ENCODE measurements around the gene SUGT1. TPM values are rescaled to one million over a fixed set of nuclear protein-coding genes. Genes with fewer than 3 reads are reported as not detected.
"Not testable (repeated sequence)": the region's sequence is repeated elsewhere in the genome, so short reads cannot be mapped to it uniquely, and the experiment has no call there.

The SUGT1 gene
- total RNA-seq, 3 donors from 2014 or later (not counting 1 experiment from before 2014, with no cell fraction given), result 27.4 to 34.4 (median 29.7) TPM

DNA sequence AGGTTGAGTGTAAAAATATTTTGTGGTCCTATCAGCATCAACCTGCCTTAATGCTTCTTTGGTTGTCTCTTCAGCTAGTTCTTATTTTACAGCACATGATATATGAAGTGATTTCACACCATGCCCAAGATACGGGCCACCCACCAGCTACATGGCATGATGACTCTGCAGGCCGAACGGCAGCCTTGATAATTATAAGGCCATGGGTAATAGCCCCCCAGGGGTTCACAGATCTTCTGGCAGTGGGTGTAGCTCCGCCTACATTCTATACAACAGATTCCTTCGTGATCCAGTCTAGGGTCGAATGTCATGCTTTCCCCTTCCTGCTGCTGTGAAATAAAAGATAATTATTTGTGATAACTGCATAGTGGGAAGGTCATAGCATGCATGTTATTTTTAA, 50.8 kb downstream of the SUGT1 start:
- H3K36me3 ChIP-seq (ENCODE audit: control insufficient read depth, insufficient read depth, low read length), result no peaks in the 10 kb centered on the region
- 93% methylated on average over 6 of the region's 6 CpGs for WGBS (ENCODE audit: insufficient coverage)
- TF ChIP-seq, protein P1, sequence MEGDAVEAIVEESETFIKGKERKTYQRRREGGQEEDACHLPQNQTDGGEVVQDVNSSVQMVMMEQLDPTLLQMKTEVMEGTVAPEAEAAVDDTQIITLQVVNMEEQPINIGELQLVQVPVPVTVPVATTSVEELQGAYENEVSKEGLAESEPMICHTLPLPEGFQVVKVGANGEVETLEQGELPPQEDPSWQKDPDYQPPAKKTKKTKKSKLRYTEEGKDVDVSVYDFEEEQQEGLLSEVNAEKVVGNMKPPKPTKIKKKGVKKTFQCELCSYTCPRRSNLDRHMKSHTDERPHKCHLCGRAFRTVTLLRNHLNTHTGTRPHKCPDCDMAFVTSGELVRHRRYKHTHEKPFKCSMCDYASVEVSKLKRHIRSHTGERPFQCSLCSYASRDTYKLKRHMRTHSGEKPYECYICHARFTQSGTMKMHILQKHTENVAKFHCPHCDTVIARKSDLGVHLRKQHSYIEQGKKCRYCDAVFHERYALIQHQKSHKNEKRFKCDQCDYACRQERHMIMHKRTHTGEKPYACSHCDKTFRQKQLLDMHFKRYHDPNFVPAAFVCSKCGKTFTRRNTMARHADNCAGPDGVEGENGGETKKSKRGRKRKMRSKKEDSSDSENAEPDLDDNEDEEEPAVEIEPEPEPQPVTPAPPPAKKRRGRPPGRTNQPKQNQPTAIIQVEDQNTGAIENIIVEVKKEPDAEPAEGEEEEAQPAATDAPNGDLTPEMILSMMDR (IDR thresholded peaks at IDR 0.05), result no peak

DNA sequence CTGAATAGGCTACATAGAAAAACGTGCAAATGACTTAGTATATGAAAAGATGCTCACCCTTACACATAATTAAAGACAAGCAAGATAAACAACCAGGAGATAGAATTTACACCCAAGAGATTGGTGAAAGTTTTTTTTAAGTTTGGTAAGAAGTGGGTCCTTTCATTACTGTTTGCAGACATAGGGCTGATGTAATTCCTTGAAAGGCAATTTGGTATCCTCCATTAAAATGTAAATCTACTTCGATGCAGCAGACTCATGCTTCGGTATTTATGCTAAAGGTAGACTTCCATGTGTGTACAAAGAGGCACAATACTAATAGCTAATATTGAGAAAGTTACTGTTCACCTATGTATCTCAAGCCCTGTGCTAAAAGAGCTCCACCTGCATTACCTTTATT, 53.4 kb downstream of the SUGT1 start:
- TF ChIP-seq, protein P1 (IDR thresholded peaks at IDR 0.05), result no peak
- 94% methylated on average over 2 of the region's 3 CpGs for WGBS (ENCODE audit: insufficient coverage)
- no peaks in the 10 kb centered on the region for H3K36me3 Mint-ChIP-seq
- no peaks in the 10 kb centered on the region for H3K9me3 Mint-ChIP-seq
- no peak overlapping the region for H3K4me3 ChIP-seq (ENCODE audit: low read length)
- H3K4me3 Mint-ChIP-seq, result no peak overlapping the region
- intact Hi-C loops (cut with micrococcal nuclease), result no loop called here
- no peaks in the 10 kb centered on the region for H3K27me3 Mint-ChIP-seq (ENCODE audit: low read depth in 2 of 2)
- H3K27ac ChIP-seq (ENCODE audit: low read length), result no peak overlapping the region
- no peaks in the 10 kb centered on the region for H3K4me1 ChIP-seq (ENCODE audit: control insufficient read depth, insufficient read depth, low read length)
- no peaks in the 10 kb centered on the region for H3K27me3 ChIP-seq (ENCODE audit: control insufficient read depth, insufficient read depth, low read length)
- H3K27ac Mint-ChIP-seq, result no peak overlapping the region
- peaks cover 0 to 5% of the 10 kb centered on the region in 2 donors for H3K4me1 Mint-ChIP-seq
- no peaks in the 10 kb centered on the region for H3K9me3 ChIP-seq (ENCODE audit: control insufficient read depth, insufficient read depth, low read length)
- DNase-seq (no peak), ATAC-seq (no peak)
- no peaks in the 10 kb centered on the region for H3K36me3 ChIP-seq (ENCODE audit: control insufficient read depth, insufficient read depth, low read length)

More for the DNA sequence above, 50.8 kb downstream of the SUGT1 start:
- H3K27me3 Mint-ChIP-seq (ENCODE audit: low read depth in 2 of 2), result no peaks in the 10 kb centered on the region
- Histone ChIP-seq H3K9me3 (ENCODE audit: control insufficient read depth, insufficient read depth, low read length) (no peaks in the 10 kb centered on the region), H3K4me3 (ENCODE audit: low read length) (no peak overlapping the region), H3K27me3 (ENCODE audit: control insufficient read depth, insufficient read depth, low read length) (no peaks in the 10 kb centered on the region), H3K27ac (ENCODE audit: low read length) (no peak overlapping the region), H3K4me1 (ENCODE audit: control insufficient read depth, insufficient read depth, low read length) (no peaks in the 10 kb centered on the region)
- no peak for DNase-seq
- H3K4me1 Mint-ChIP-seq, result peaks cover 0 to 5% of the 10 kb centered on the region in 2 donors
- intact Hi-C loops (cut with micrococcal nuclease), result no loop called here
- no peak overlapping the region for H3K4me3 Mint-ChIP-seq
- no peak for ATAC-seq
- no peaks in the 10 kb centered on the region for H3K36me3 Mint-ChIP-seq
- H3K9me3 Mint-ChIP-seq, result no peaks in the 10 kb centered on the region
- no peak overlapping the region for H3K27ac Mint-ChIP-seq

DNA sequence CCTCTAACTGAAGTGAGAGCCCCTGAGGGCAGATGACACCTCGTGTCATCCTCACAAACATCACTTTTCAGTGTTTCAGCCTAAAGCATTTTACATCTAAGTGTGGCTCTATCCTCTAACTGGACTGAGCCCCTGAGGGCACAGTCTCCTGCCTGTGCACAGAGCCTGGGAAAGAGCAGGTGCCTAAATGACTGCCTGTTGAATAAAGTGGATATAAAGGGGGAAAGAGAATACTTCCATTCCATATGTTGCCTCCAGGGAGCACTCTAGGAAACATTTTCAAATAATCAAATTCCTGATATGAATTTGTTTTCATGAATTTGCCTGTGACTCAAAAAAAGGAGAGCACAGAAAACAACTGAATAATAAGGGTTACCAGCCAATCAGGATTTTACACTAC, 54.7 kb downstream of the SUGT1 start:
- Mint-ChIP-seq H3K27me3 (ENCODE audit: low read depth in 2 of 2) (no peaks in the 10 kb centered on the region), H3K4me1 (no peaks in the 10 kb centered on the region), H3K36me3 (no peaks in the 10 kb centered on the region), H3K9me3 (no peaks in the 10 kb centered on the region), H3K27ac (no peak overlapping the region), H3K4me3 (no peak overlapping the region)
- no peak for ATAC-seq
- no peaks in the 10 kb centered on the region for H3K9me3 ChIP-seq (ENCODE audit: control insufficient read depth, insufficient read depth, low read length)
- no peaks in the 10 kb centered on the region for H3K27me3 ChIP-seq (ENCODE audit: control insufficient read depth, insufficient read depth, low read length)
- no peak for DNase-seq
- no peak overlapping the region for H3K27ac ChIP-seq (ENCODE audit: low read length)
- TF ChIP-seq, protein P1 (IDR thresholded peaks at IDR 0.05), result no peak
- no peaks in the 10 kb centered on the region for H3K4me1 ChIP-seq (ENCODE audit: control insufficient read depth, insufficient read depth, low read length)
- no peak overlapping the region for H3K4me3 ChIP-seq (ENCODE audit: low read length)
- no peaks in the 10 kb centered on the region for H3K36me3 ChIP-seq (ENCODE audit: control insufficient read depth, insufficient read depth, low read length)
- 60% methylated on average over 1 of the region's 1 CpG for WGBS (ENCODE audit: insufficient coverage)
- intact Hi-C loops (cut with micrococcal nuclease), result no loop called here

DNA sequence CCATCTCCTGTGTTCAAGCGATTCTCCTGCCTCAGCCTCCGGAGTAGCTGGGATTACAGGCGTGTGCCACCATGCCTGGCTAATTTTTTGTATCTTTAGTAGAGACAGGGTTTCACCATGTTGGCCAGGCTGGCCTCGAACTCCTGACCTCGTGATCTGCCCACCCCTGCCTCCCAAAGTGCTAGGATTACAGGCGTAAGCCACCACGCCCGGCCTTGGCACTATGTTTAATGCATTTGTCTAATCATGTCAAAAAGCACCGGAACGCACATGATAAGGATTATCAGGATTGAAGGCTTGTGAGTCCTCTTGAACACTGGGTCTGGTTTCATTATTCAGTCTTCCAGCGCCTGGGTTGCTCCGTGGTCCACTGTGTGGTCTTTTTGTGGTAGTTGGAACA, 55.6 kb downstream of the SUGT1 start:
- H3K9me3 ChIP-seq (ENCODE audit: control insufficient read depth, insufficient read depth, low read length); H3K27me3 ChIP-seq (ENCODE audit: control insufficient read depth, insufficient read depth, low read length); H3K36me3 Mint-ChIP-seq; H3K9me3 Mint-ChIP-seq; H3K4me3 Mint-ChIP-seq; H3K27me3 Mint-ChIP-seq (ENCODE audit: low read depth in 2 of 2); H3K36me3 ChIP-seq (ENCODE audit: control insufficient read depth, insufficient read depth, low read length); ATAC-seq; DNase-seq; H3K4me1 Mint-ChIP-seq; intact Hi-C loops (cut with micrococcal nuclease); H3K4me3 ChIP-seq (ENCODE audit: low read length); H3K27ac ChIP-seq (ENCODE audit: low read length); H3K27ac Mint-ChIP-seq; H3K4me1 ChIP-seq (ENCODE audit: control insufficient read depth, insufficient read depth, low read length): not testable (repeated sequence)
- WGBS (ENCODE audit: insufficient coverage), result 96% methylated on average over 10 of the region's 12 CpGs
